Upper lobe of left lung (tissue), 6 donors: ENCODE results near the gene APP. TPM values are rescaled to one million over a fixed set of nuclear protein-coding genes. Genes with fewer than 3 reads are reported as not detected.

Source experiments
- ATAC-seq, 2 donors: fragments of 200-7000 bp; cut with Tn5 transposase; one replicate each; pipeline ENCODE4 v1.9.1; 2022; ENCODE audit warnings: mild to moderate bottlenecking in 2 of 2, moderate library complexity in 2 of 2; ENCODE audit not compliant: low FRiP score in 2 of 2
- DNase-seq, 2 donors: peaks; one replicate each; pipeline ENCODE4 v3.0.0-alpha.2; 2019 to 2020
- H3K27ac ChIP-seq, 4 donors: fragments of 200-600 bp; sonication (generic); one replicate each; pipeline ENCODE4 v1.5.1; 2016 to 2019
- H3K27me3 ChIP-seq, 4 donors: fragments of 200-600 bp; sonication (generic); one replicate each; pipeline ENCODE4 v1.5.1; 2017 to 2019
- H3K36me3 ChIP-seq, 4 donors: fragments of 200-600 bp; sonication (generic); one replicate each; pipeline ENCODE4 v1.5.1; 2016 to 2019
- H3K4me1 ChIP-seq, 4 donors: fragments of 200-600 bp; sonication (generic); one replicate each; pipeline ENCODE4 v1.5.1; 2018 to 2019
- H3K4me3 ChIP-seq, 4 donors: fragments of 200-600 bp; sonication (generic); one replicate each; pipeline ENCODE4 v1.5.1; 2017 to 2019; ENCODE audit warnings: mild to moderate bottlenecking in 2 of 4, moderate library complexity in 1 of 4
- H3K9me3 ChIP-seq, 4 donors: fragments of 200-600 bp; sonication (generic); one replicate each; pipeline ENCODE4 v1.5.1; 2018 to 2019
- EP300 ChIP-seq, 4 donors: sonication (generic); formaldehyde crosslinking; IDR thresholded peaks; one replicate each; pipeline ENCODE4 v1.5.1; 2017; ENCODE audit warnings: antibody characterized with exemption in 4 of 4, control low read depth in 2 of 4
- POLR2A ChIP-seq, 4 donors: fragments of 450-650 bp; IDR thresholded peaks; one replicate each; pipeline ENCODE4 v1.5.1; 2016 to 2017; ENCODE audit warnings: antibody characterized with exemption in 4 of 4, mild to moderate bottlenecking in 2 of 4
- POLR2AphosphoS5 ChIP-seq, 2 donors: sonication (generic); formaldehyde crosslinking; IDR thresholded peaks; one replicate each; pipeline ENCODE4 v1.5.1; 2017; ENCODE audit warnings: antibody characterized with exemption in 2 of 2
- WGBS, 2 donors: methylation state at CpG; one replicate each; pipeline ENCODE4 v1.1.5; 2017 to 2018; 5-methylcytosine and 5-hydroxymethylcytosine counted together
- total RNA-seq, 6 donors: library from RNA; depleted of rRNA in 4 of 6; stranded (reverse); fragments of >200 nt in 4 of 6; gene quantifications; one replicate each; pipeline versions ENCODE4 v1.1.0 to v1.2.1, GENCODE V29; 2016 to 2021
- TF ChIP-seq, protein P1 (sequence below), 6 experiments: fragments of 450-650 bp in 4 of 6; fragments of 200-600 bp in 2 of 6; sonication (generic) in 2 of 6; IDR thresholded peaks; one replicate each; pipeline ENCODE4 v1.5.1; 2016 to 2019; ENCODE audit warnings: antibody characterized with exemption in 6 of 6
- donor health status: DM: no; HTN: no; CAD: no; lungs with moderate emphysema.
- donor health status: DM: no; HTN: yes; CAD: no; lungs with severe emphysema.

APP gene
- total RNA-seq, 6 donors from 2014 or later = 177 to 444 (median 391) TPM

DNA sequence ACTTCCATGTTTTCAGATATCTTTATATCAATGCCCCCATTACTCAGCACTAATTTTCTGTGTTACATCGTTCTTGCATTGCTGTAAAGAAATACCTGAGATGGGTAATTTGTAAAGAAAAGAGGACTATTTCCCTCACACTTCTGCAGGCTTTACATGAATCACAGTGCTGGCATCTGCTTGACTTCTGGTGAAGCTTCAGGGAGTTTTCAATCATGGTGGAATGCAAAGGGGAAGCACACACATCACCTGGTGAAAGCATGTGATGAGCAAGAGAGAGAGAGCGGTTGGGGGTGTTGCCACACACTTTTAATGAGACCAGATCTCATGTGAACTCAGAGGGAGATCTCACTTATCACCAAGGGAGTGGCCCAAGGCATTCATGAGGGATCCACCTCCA, 14.9 kb upstream of the APP start:
- Histone ChIP-seq H3K4me1 (no peaks in the 10 kb centered on the region), H3K4me3 (no peak overlapping the region), H3K9me3 (no peaks in the 10 kb centered on the region), H3K27ac (no peak overlapping the region), H3K27me3 (no peaks in the 10 kb centered on the region), H3K36me3 (no peaks in the 10 kb centered on the region)
- TF ChIP-seq POLR2A (IDR thresholded peaks at IDR 0.05) (no peak), POLR2AphosphoS5 (IDR thresholded peaks at IDR 0.05) (no peak), EP300 (IDR thresholded peaks at IDR 0.05) (no peak)
- TF ChIP-seq, protein P1, sequence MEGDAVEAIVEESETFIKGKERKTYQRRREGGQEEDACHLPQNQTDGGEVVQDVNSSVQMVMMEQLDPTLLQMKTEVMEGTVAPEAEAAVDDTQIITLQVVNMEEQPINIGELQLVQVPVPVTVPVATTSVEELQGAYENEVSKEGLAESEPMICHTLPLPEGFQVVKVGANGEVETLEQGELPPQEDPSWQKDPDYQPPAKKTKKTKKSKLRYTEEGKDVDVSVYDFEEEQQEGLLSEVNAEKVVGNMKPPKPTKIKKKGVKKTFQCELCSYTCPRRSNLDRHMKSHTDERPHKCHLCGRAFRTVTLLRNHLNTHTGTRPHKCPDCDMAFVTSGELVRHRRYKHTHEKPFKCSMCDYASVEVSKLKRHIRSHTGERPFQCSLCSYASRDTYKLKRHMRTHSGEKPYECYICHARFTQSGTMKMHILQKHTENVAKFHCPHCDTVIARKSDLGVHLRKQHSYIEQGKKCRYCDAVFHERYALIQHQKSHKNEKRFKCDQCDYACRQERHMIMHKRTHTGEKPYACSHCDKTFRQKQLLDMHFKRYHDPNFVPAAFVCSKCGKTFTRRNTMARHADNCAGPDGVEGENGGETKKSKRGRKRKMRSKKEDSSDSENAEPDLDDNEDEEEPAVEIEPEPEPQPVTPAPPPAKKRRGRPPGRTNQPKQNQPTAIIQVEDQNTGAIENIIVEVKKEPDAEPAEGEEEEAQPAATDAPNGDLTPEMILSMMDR (IDR thresholded peaks at IDR 0.05) = no peak
- DNase-seq (no peak), ATAC-seq (no peak)
- WGBS, 2 donors = 85 to 92% methylated on average over 2 of the region's 2 CpGs

DNA sequence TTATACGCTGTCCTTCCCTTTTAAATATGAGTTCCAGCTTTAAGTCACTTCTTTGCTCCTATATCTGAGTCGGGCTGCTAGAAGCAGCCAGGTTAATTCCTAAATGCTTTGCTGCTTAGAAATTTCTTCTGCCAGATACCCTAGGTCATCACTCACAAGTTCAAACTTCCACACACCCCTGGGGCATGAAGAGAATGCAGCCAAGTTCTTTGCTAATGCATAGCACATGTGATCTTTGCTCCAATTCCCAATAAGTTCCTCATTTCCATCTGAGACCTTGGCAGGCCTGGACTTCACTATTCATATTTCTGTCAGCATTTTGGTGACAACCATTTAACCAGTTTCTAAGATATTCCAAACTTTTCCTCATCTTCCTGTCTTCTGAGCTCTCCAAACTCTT, 14.5 kb upstream of the APP start:
- no peak for DNase-seq
- 64 to 94% methylated on average over 2 of the region's 2 CpGs for WGBS, 2 donors
- no peaks in the 10 kb centered on the region for H3K27me3 ChIP-seq
- no peak overlapping the region for H3K4me3 ChIP-seq
- ATAC-seq = no peak
- no peaks in the 10 kb centered on the region for H3K4me1 ChIP-seq
- no peaks in the 10 kb centered on the region for H3K36me3 ChIP-seq
- no peaks in the 10 kb centered on the region for H3K9me3 ChIP-seq
- no peak overlapping the region for H3K27ac ChIP-seq
- TF ChIP-seq POLR2A (IDR thresholded peaks at IDR 0.05) (no peak), EP300 (IDR thresholded peaks at IDR 0.05) (no peak), POLR2AphosphoS5 (IDR thresholded peaks at IDR 0.05) (no peak)
- TF ChIP-seq, protein P1 (IDR thresholded peaks at IDR 0.05) = no peak

DNA sequence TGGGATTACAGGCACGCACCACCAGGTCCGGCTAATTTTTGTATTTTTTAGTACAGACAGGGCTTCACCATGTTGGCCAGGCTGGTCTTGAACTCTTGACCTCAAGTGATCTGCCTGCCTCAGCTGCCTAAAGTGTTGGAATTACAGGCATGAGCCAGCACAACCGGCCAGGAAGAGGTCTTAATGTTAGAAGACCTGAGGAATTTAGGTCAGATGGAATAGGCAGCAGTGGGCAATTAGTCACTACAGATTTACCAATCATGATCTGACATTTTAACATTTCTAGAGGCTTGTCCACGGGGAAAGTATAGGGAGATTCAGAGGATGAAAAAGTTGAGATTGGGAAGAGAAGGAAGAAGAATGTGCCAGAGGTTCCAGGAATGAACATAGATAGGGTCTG, 8.9 kb upstream of the APP start:
- Histone ChIP-seq H3K36me3 (no peaks in the 10 kb centered on the region), H3K9me3 (no peaks in the 10 kb centered on the region), H3K27me3 (no peaks in the 10 kb centered on the region), H3K27ac (no peak overlapping the region), H3K4me3 (no peak overlapping the region), H3K4me1 (no peaks in the 10 kb centered on the region)
- no peak for TF ChIP-seq POLR2AphosphoS5 (IDR thresholded peaks at IDR 0.05)
- TF ChIP-seq, protein P1 (IDR thresholded peaks at IDR 0.05) = no peak
- TF ChIP-seq EP300 (IDR thresholded peaks at IDR 0.05) = no peak
- TF ChIP-seq POLR2A (IDR thresholded peaks at IDR 0.05) = no peak
- ATAC-seq = no peak
- no peak for DNase-seq
- 75 to 81% methylated on average over 4 of the region's 4 CpGs for WGBS, 2 donors

DNA sequence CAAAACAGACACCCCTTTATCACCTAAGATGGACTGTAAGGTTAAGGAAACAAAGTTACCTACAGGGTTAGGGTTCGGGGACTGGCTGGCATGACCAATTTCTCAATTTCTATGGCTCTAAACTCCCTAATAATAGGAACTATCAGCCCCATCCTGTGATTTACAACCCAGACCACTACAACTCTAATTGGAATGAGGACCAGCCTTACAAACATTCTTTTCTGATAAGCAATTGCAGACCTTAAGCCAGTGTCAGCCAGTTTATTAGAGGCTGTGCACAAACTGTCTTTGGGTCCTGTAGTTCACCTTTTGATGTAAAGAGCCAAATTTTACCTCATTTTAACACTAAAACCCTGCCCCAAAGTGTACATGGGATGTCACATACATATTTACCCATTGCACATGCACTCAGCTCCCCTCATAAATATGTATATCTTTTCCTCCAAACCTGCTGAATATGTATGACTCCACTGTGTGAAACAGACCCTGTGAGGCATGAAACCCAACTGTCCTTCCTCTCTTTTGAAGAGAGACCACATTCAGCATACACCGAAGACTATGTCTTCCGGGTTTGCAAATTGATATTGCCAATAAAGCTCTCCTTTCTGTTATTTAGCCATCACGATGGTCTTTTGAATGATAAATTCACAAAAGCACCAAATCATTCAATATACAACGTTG, 7.3 kb upstream of the APP start:
- Histone ChIP-seq H3K27me3 (no peaks in the 10 kb centered on the region), H3K27ac (no peak overlapping the region), H3K4me3 (no peak overlapping the region), H3K36me3 (no peaks in the 10 kb centered on the region), H3K4me1 (no peaks in the 10 kb centered on the region), H3K9me3 (no peaks in the 10 kb centered on the region)
- DNase-seq = no peak
- TF ChIP-seq, protein P1 (IDR thresholded peaks at IDR 0.05) = no peak
- TF ChIP-seq POLR2A (IDR thresholded peaks at IDR 0.05) (no peak), POLR2AphosphoS5 (IDR thresholded peaks at IDR 0.05) (no peak), EP300 (IDR thresholded peaks at IDR 0.05) (no peak)
- ATAC-seq = no peak
- 81 to 87% methylated on average over 5 of the region's 5 CpGs for WGBS, 2 donors

DNA sequence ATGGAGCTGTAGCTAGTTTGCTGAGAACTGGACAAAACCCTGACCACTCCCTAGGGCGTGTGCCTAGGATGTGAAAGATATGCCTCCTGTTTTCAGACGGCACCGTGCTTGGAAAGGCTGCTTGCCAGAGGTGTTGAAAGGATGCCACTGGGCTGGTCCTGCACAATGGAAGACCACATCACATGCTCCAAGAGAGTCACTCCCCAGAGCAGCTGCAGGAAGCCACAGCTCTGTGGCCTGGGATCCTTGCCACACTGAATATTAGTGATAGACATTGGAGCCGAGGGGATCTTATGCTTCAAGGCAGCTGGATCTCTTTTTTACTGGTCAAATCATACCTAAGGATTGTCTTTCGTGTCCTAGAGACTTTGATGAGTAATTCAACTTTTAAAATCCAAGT, 6.6 kb upstream of the APP start:
- Histone ChIP-seq H3K4me3 (no peak overlapping the region), H3K4me1 (no peaks in the 10 kb centered on the region), H3K27ac (no peak overlapping the region), H3K36me3 (no peaks in the 10 kb centered on the region), H3K9me3 (no peaks in the 10 kb centered on the region), H3K27me3 (no peaks in the 10 kb centered on the region)
- peak; percentile 26 to 38 for ATAC-seq
- no peak for DNase-seq
- TF ChIP-seq POLR2A (IDR thresholded peaks at IDR 0.05) (no peak), EP300 (IDR thresholded peaks at IDR 0.05) (no peak), POLR2AphosphoS5 (IDR thresholded peaks at IDR 0.05) (no peak)
- TF ChIP-seq, protein P1 (IDR thresholded peaks at IDR 0.05) = no peak
- WGBS, 2 donors = 54 to 64% methylated on average over 5 of the region's 5 CpGs
